Measurements from ENCODE around the gene ARSB. TPM values are rescaled to one million over a fixed set of nuclear protein-coding genes. Genes with fewer than 3 reads are reported as not detected.

Gene ARSB
- total RNA-seq, 1 experiment from 2014 or later = 5.2 TPM

DNA sequence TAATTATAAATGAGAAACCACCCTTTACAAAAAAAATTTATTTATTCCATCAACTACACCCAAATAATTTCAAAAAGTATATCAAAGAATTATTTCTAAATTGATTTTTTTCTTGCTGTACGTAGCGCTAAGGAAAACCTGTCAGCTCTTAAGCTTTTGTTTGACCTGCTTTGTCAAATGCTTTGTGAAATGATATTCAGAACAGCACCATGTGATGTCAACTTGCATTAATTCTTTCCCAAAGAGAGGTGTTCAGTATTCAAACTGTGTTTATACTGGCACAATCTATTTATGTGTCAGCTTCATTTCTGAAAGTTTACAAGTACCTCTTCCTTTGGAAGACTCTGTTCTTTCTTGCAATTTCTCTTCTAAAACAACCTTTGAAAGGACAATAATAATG lies 12.0 kb upstream of the ARSB start:
- CTCF ChIA-PET = interaction anchor here (0.8 to 2.6 kb wide), 2 partner anchors 28 to 443 kb away, joined by 3 to 14 read pairs; no protein-coding TSS in a partner anchor
- Mint-ChIP-seq H3K4me1 (ENCODE audit: insufficient read depth, unreplicated experiment) (peaks cover 9% of the 10 kb centered on the region), H3K9me3 (ENCODE audit: unreplicated experiment) (no peaks in the 10 kb centered on the region), H3K27ac (ENCODE audit: low read depth, unreplicated experiment) (no peak overlapping the region), H3K27me3 (ENCODE audit: insufficient read depth, unreplicated experiment) (no peaks in the 10 kb centered on the region), H3K36me3 (ENCODE audit: insufficient read depth, unreplicated experiment) (no peaks in the 10 kb centered on the region), H3K4me3 (ENCODE audit: unreplicated experiment) (no peak overlapping the region)
- TF ChIP-seq, protein P1, sequence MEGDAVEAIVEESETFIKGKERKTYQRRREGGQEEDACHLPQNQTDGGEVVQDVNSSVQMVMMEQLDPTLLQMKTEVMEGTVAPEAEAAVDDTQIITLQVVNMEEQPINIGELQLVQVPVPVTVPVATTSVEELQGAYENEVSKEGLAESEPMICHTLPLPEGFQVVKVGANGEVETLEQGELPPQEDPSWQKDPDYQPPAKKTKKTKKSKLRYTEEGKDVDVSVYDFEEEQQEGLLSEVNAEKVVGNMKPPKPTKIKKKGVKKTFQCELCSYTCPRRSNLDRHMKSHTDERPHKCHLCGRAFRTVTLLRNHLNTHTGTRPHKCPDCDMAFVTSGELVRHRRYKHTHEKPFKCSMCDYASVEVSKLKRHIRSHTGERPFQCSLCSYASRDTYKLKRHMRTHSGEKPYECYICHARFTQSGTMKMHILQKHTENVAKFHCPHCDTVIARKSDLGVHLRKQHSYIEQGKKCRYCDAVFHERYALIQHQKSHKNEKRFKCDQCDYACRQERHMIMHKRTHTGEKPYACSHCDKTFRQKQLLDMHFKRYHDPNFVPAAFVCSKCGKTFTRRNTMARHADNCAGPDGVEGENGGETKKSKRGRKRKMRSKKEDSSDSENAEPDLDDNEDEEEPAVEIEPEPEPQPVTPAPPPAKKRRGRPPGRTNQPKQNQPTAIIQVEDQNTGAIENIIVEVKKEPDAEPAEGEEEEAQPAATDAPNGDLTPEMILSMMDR (IDR thresholded peaks at IDR 0.05; ENCODE audit: unreplicated experiment) = no peak
- no TSS peak for BruUV-seq (replicated peaks)
- intact Hi-C loops (cut with micrococcal nuclease) = no loop called here
- POLR2A ChIA-PET = interaction anchor here (0.6 kb wide), 1 partner anchor 12 kb away, joined by 4 read pairs; the partner anchor contains the start of gene ARSB
- no peak for DNase-seq (ENCODE audit: unreplicated experiment)

DNA sequence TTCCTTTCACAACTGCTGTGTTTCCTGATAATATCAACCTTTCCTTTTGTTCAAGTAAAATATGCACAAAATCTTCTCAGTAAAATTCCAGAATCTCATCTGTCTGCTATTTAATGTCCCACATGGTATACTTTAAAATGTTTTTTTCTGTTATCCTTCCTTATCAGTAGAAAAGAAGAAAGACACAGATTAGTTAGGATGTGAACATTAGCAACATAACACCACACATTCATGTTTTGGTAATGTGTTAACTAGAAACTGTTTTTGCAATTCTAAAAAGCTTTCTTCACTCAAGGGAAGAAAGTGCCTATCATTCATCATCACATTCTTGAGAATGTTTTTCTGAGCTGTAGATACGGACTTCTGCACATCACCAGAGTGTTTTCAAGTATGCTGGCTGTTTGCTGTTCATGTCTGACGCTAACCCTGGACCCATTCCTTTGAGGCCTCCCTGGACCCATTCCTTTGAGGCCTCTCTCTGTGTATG lies 10.5 kb upstream of the ARSB start:
- TF ChIP-seq, protein P1 (IDR thresholded peaks at IDR 0.05; ENCODE audit: unreplicated experiment) = no peak
- intact Hi-C loops (cut with micrococcal nuclease) = no loop called here
- H3K27ac Mint-ChIP-seq (ENCODE audit: low read depth, unreplicated experiment) = no peak overlapping the region
- DNase-seq (ENCODE audit: unreplicated experiment) = no peak
- no peaks in the 10 kb centered on the region for H3K4me1 Mint-ChIP-seq (ENCODE audit: insufficient read depth, unreplicated experiment)
- H3K4me3 Mint-ChIP-seq (ENCODE audit: unreplicated experiment) = no peak overlapping the region
- ChIA-PET POLR2A (interaction anchor here (0.5 to 2.0 kb wide), 2 partner anchors 10 to 565 kb away, joined by 3 to 10 read pairs; partner anchors contain the start of gene ARSB), CTCF (interaction anchor here (0.7 to 1.7 kb wide), 4 partner anchors 11 to 122 kb away, joined by 3 to 6 read pairs (median 5); no protein-coding TSS in a partner anchor)
- H3K27me3 Mint-ChIP-seq (ENCODE audit: insufficient read depth, unreplicated experiment) = no peaks in the 10 kb centered on the region
- no TSS peak for BruUV-seq (replicated peaks)
- no peaks in the 10 kb centered on the region for H3K36me3 Mint-ChIP-seq (ENCODE audit: insufficient read depth, unreplicated experiment)
- no peaks in the 10 kb centered on the region for H3K9me3 Mint-ChIP-seq (ENCODE audit: unreplicated experiment)

DNA sequence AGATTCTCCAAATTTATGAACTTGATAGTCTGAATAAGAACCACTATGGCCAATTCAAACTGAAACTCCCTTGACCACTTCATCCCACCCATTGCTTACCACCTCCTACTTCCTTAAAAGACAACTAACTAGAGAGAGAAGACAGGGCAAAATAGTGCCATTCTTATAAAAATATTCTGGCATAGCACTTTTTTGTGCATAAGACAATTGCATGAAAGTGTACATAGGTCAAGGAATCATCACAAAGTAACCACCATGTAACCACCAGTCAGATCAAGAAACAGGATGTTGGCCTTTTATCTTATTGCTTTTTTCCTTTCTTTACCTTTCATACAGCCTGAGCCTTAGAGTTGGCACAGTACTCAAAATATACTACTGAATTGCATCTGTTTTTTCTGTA lies 8.1 kb upstream of the ARSB start:
- H3K9me3 Mint-ChIP-seq (ENCODE audit: unreplicated experiment) = no peaks in the 10 kb centered on the region
- intact Hi-C loops (cut with micrococcal nuclease) = no loop called here
- H3K4me3 Mint-ChIP-seq (ENCODE audit: unreplicated experiment) = no peak overlapping the region
- H3K27me3 Mint-ChIP-seq (ENCODE audit: insufficient read depth, unreplicated experiment) = no peaks in the 10 kb centered on the region
- BruUV-seq (replicated peaks) = no TSS peak
- ChIA-PET POLR2A (no interaction called here), CTCF (interaction anchor here (0.6 to 0.7 kb wide), 2 partner anchors 178 to 455 kb away, joined by 3 to 4 read pairs; no protein-coding TSS in a partner anchor)
- TF ChIP-seq, protein P1 (IDR thresholded peaks at IDR 0.05; ENCODE audit: unreplicated experiment) = no peak
- no peaks in the 10 kb centered on the region for H3K4me1 Mint-ChIP-seq (ENCODE audit: insufficient read depth, unreplicated experiment)
- H3K27ac Mint-ChIP-seq (ENCODE audit: low read depth, unreplicated experiment) = no peak overlapping the region
- H3K36me3 Mint-ChIP-seq (ENCODE audit: insufficient read depth, unreplicated experiment) = no peaks in the 10 kb centered on the region
- no peak for DNase-seq (ENCODE audit: unreplicated experiment)

DNA sequence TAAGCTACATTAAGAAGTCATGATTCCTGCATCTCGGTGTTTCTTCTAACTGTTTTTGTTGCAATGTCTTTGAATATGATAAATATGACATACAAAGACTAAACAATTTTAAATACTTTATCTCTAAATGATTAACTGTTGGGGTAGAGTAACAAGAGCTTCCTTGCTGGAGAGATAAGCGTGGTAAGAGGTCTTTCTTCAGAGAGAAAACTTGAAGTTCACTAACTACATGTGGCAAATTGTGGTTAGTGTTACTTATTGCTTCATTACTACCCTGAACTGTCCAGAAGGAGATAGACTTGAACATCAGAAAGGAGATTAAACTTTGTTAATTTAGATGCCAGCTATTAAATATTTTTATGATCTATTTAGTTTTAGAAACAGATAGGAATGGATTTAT lies 7.0 kb upstream of the ARSB start:
- DNase-seq (ENCODE audit: unreplicated experiment) = no peak
- no peak overlapping the region for H3K27ac Mint-ChIP-seq (ENCODE audit: low read depth, unreplicated experiment)
- no peaks in the 10 kb centered on the region for H3K9me3 Mint-ChIP-seq (ENCODE audit: unreplicated experiment)
- CTCF ChIA-PET = interaction anchor here (0.5 to 1.2 kb wide), 2 partner anchors 69 to 165 kb away, joined by 3 read pairs; no protein-coding TSS in a partner anchor
- intact Hi-C loops (cut with micrococcal nuclease) = no loop called here
- no peaks in the 10 kb centered on the region for H3K36me3 Mint-ChIP-seq (ENCODE audit: insufficient read depth, unreplicated experiment)
- H3K27me3 Mint-ChIP-seq (ENCODE audit: insufficient read depth, unreplicated experiment) = no peaks in the 10 kb centered on the region
- POLR2A ChIA-PET = interaction anchor here (0.5 kb wide), 1 partner anchor 343 kb away, joined by 4 read pairs; the partner anchor contains the start of gene LHFPL2
- BruUV-seq (replicated peaks) = no TSS peak
- no peak overlapping the region for H3K4me3 Mint-ChIP-seq (ENCODE audit: unreplicated experiment)
- H3K4me1 Mint-ChIP-seq (ENCODE audit: insufficient read depth, unreplicated experiment) = no peaks in the 10 kb centered on the region
- TF ChIP-seq, protein P1 (IDR thresholded peaks at IDR 0.05; ENCODE audit: unreplicated experiment) = no peak
